ENCODE measurements around the gene COG5. TPM values are rescaled to one million over a fixed set of nuclear protein-coding genes. Genes with fewer than 3 reads are reported as not detected.

Gene COG5
- total and polyA plus RNA-seq, 4 donors = 4.1 to 27.1 (median 8.4) TPM

- peaks cover 0 to 8% (median 4%) of the 10 kb centered on the region in 4 donors for H3K36me3 ChIP-seq (ENCODE audit: control insufficient read depth in 4 of 4, insufficient read depth in 3 of 4, low read depth in 1 of 4, low read length in 3 of 4)
- no peak for DNase-seq (ENCODE audit: low spot score)
- WGBS = 93% methylated on average over 2 of the region's 2 CpGs
Measured at GRCh38 chr7:107600816-107601215, 37.1 kb upstream of the COG5 start.

GRCh38 chr7:107599262-107599661 lies 35.5 kb upstream of the COG5 start:
- no peak for DNase-seq (ENCODE audit: low spot score)
- H3K27ac ChIP-seq (ENCODE audit: low read depth in 1 of 2, low read length in 2 of 2) = no peak overlapping the region
- no peak overlapping the region for H3K9ac ChIP-seq (ENCODE audit: low read depth in 1 of 2, low read length in 2 of 2)
- 95% methylated on average over 1 of the region's 1 CpG for WGBS
- no peaks in the 10 kb centered on the region for H3K4me1 ChIP-seq (ENCODE audit: control insufficient read depth in 4 of 4, insufficient read depth in 4 of 4, low read length in 3 of 4)
- no peaks in the 10 kb centered on the region for H3K9me3 ChIP-seq (ENCODE audit: control insufficient read depth in 4 of 4, low read length in 3 of 4)
- peaks cover 0 to 17% (median 9%) of the 10 kb centered on the region in 4 donors for H3K36me3 ChIP-seq (ENCODE audit: control insufficient read depth in 4 of 4, insufficient read depth in 3 of 4, low read depth in 1 of 4, low read length in 3 of 4)
- no peaks in the 10 kb centered on the region for H3K27me3 ChIP-seq (ENCODE audit: control insufficient read depth in 4 of 4, insufficient read depth in 4 of 4, low read length in 3 of 4)
- no peak overlapping the region for H3K4me3 ChIP-seq (ENCODE audit: low read depth in 1 of 3, low read length in 3 of 3)
- TF ChIP-seq YY1 (IDR thresholded peaks at IDR 0.05) (no peak), JUND (IDR thresholded peaks at IDR 0.05) (no peak), ZBTB33 (IDR thresholded peaks at IDR 0.05) (no peak), REST (IDR thresholded peaks at IDR 0.05) (no peak), CTCF (IDR thresholded peaks at IDR 0.05; ENCODE audit: low read depth, low read length, missing input control) (no peak), MAX (IDR thresholded peaks at IDR 0.05) (no peak), FOXA1 (IDR thresholded peaks at IDR 0.05) (no peak), NR2F2 (IDR thresholded peaks at IDR 0.05) (no peak), HNF4G (IDR thresholded peaks at IDR 0.05) (no peak), SP1 (IDR thresholded peaks at IDR 0.05) (no peak), GABPA (IDR thresholded peaks at IDR 0.05 in 1 of 2, conservative IDR thresholded peaks at IDR 0.05 in 1 of 2) (no peak)

More at GRCh38 chr7:107600816-107601215, 37.1 kb upstream of the COG5 start:
- Histone ChIP-seq H3K4me1 (ENCODE audit: control insufficient read depth in 4 of 4, insufficient read depth in 4 of 4, low read length in 3 of 4) (no peaks in the 10 kb centered on the region), H3K27ac (ENCODE audit: low read depth in 1 of 2, low read length in 2 of 2) (no peak overlapping the region), H3K4me3 (ENCODE audit: low read depth in 1 of 3, low read length in 3 of 3) (no peak overlapping the region), H3K9me3 (ENCODE audit: control insufficient read depth in 4 of 4, low read length in 3 of 4) (no peaks in the 10 kb centered on the region), H3K9ac (ENCODE audit: low read depth in 1 of 2, low read length in 2 of 2) (no peak overlapping the region), H3K27me3 (ENCODE audit: control insufficient read depth in 4 of 4, insufficient read depth in 4 of 4, low read length in 3 of 4) (no peaks in the 10 kb centered on the region)
- no peak for TF ChIP-seq EGR1 (IDR thresholded peaks at IDR 0.05; ENCODE audit: low read depth in 2 of 2)
- TF ChIP-seq YY1 (IDR thresholded peaks at IDR 0.05) = no peak
- no peak for TF ChIP-seq RAD21 (IDR thresholded peaks at IDR 0.05)
- TF ChIP-seq JUND (IDR thresholded peaks at IDR 0.05) = no peak
- TF ChIP-seq RXRA (IDR thresholded peaks at IDR 0.05) = no peak
- TF ChIP-seq HNF4A (conservative IDR thresholded peaks at IDR 0.05) = no peak
- no peak for TF ChIP-seq FOXA2 (IDR thresholded peaks at IDR 0.05)
- no peak for TF ChIP-seq TAF1 (conservative IDR thresholded peaks at IDR 0.05)
- no peak for TF ChIP-seq NR2F2 (IDR thresholded peaks at IDR 0.05)
- TF ChIP-seq GABPA (IDR thresholded peaks at IDR 0.05 in 1 of 2, conservative IDR thresholded peaks at IDR 0.05 in 1 of 2) = no peak
- no peak for TF ChIP-seq SP1 (IDR thresholded peaks at IDR 0.05)
- no peak for TF ChIP-seq FOXA1 (IDR thresholded peaks at IDR 0.05)
- TF ChIP-seq ATF3 (IDR thresholded peaks at IDR 0.05) = no peak
